Glomerular endothelial cell (primary cell): ENCODE data around the gene PARP8. TPM values are rescaled to one million over a fixed set of nuclear protein-coding genes. Genes with fewer than 3 reads are reported as not detected.

Experiments
- DNase-seq: peaks from one replicate; pipeline ENCODE4 v3.0.0-alpha.2; 2011; ENCODE audit warnings: low read depth, low spot score; ENCODE audit errors: extremely low read depth
- total RNA-seq: library from RNA; depleted of rRNA; stranded (reverse); fragments of >200 nt; gene quantifications from 2 replicates; pipeline ENCODE4 v1.2.3, GENCODE V29; 2015

PARP8 gene
- total RNA-seq, 1 donor from 2014 or later = 2.0 TPM

DNA sequence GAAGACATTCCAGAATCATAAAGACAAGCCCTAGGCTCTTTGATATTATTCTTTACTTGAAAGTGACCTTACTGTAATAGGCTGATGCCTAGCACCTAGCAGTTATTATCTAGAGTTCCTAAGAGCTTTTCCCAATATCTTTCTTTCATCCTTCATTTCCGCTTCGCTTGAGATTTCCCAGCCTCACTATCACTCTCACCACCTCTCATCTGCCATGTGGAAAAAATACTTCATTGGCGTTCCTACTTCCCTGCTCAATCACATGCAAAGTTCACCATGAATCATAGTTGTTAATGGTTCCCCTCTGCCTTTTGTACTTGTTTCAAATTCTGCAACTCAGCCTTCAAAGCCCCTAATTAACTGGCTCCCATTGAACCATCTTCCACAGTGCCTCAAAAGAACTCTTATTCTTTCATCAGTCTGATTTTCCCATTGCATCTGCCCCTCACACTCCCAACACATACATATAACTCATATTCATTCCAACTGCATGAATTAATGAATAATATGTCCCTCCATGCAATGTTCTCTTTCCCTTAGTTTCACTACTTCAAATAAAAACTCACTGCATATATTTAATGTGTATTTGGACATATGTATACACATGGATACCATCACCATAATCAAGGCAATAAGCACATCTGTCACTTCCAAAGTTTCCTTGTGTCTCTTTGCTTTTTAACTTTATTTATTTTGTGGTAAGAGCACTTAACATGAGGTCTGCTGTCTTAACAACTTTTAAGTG, 221.6 kb downstream of the PARP8 start:
- DNase-seq = no peak

DNA sequence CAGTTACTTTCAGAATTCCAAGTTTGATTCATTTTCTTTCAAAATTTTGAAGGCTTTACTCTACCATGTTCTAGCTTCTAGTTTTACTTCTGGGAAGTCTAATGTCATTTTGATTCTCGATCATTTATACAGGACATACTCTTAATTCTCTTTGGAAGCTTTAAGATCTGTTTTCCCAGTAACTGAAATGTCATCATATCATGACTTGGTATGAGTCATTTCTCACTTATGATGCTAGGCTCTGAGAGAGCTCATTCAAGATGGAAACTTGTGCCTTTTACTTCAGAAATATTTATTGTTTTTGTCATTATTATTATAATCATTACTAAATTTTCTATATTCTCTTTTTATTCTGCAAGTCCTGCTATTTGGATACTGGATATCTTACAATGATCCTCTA, 222.3 kb downstream of the PARP8 start:
- no peak for DNase-seq

DNA sequence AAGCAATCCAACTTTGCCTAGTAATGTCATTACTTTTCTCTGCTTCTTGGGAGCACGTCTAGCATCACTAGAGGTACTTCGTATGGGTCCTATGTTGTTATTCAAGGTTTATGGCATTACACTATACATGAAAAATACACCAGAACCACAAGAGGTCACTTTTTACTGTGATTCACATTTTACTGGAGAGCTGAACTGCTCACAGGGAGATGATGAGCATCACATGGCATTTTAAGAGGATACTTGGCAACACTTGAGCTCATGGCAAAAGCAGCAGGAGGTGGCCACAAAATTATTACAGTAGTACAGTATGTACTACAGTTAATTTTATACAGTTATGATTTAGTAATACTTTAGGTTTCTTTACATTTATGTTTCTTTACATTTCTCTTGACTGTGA, 223.4 kb downstream of the PARP8 start:
- no peak for DNase-seq

Other genes starting within 250 kb of the PARP8 start
- 2.0 and 4.7 TPM in 2 replicates for gene EMB, start 225.3 kb upstream of the PARP8 start, total RNA-seq